ENCODE results near the gene CEP104. TPM values are rescaled to one million over a fixed set of nuclear protein-coding genes. Genes with fewer than 3 reads are reported as not detected.

The CEP104 gene
- total RNA-seq: 16.0 and 16.5 TPM in 2 replicates

GRCh38 chr1:3856923-3857790 is at the start of gene CEP104, which contains the start of gene DFFB:
CEP104 (minus strand) TSS chr1:3857211; CDS start chr1:3852407, 4,804 bp downstream.
DFFB (plus strand) TSS chr1:3857476; CDS start chr1:3857604, 128 bp downstream.

DNA sequence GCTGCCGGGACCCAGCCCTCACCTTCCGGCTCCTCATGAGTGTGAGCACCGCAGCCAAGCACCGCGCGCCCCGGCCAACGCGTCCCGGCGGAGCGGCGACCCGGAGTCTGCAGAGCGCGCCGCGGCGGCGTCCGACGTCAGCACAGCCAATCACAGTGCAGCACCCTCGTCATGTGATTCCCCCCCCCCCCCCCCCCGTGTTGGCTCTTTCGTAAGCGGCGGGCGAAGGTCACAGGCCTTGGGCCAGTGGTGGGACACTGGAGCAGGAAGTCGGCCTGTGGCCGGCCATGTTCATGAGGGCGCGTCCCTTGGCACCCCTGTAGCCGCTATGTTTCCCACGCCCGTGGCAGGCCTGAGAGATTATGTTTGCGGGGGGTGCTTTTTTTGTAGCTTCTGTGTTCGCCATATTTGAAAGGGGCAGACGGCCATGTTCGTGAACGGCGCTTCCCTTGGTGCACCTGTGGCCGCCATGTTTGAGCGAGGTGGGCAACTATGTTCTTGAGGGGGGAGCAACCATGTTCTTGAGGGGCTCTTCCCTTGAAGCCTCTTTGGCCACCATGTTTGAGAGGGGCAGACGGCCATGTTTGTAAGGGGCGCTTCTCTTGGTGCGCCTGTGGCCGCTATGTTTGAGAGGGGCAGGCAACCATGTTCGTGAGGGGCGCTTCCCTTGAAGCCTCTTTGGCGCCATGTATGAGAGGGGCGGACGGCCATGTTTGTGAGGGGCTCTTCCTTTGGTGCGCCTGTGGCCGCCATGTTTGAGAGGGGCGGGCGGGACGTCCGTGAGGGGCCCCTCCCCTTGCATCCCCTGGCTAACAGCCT is 43.3 kb upstream of the CEP104 start, which contains the start of gene C1orf174:
C1orf174 (minus strand) TSS at position 123 of the 819 bp plus-strand sequence; CDS start at position 37, 86 bp downstream.

GRCh38 chr1:3796215-3797061 is 60.6 kb downstream of the CEP104 start, which contains the start of gene LRRC47:
LRRC47 (minus strand) TSS chr1:3796498; CDS start chr1:3796476, 22 bp downstream.

GRCh38 chr1:3772715-3773571 is 84.1 kb downstream of the CEP104 start, which contains the start of gene SMIM1:
SMIM1 (plus strand) TSS chr1:3772749; CDS start chr1:3775374, 2,625 bp downstream.

Other genes with a start within 250 kb of the CEP104 start
- gene MEGF6, start 245.7 kb downstream of the CEP104 start, total RNA-seq: 1.2 and 1.3 TPM in 2 replicates
- 10.6 and 10.9 TPM in 2 replicates for gene TPRG1L, start 232.2 kb downstream of the CEP104 start, total RNA-seq
- gene WRAP73, start 207.1 kb downstream of the CEP104 start, total RNA-seq: 18.0 and 23.2 TPM in 2 replicates
- gene TP73, start 204.7 kb downstream of the CEP104 start, total RNA-seq: not detected in 2 replicates
- not detected in 2 replicates for gene CCDC27, start 104.8 kb downstream of the CEP104 start, total RNA-seq
- 5.6 and 10.9 TPM in 2 replicates for gene SMIM1, start 84.5 kb downstream of the CEP104 start, total RNA-seq
- gene LRRC47, start 60.7 kb downstream of the CEP104 start, total RNA-seq: 25.4 and 28.7 TPM in 2 replicates
- 7.7 and 9.2 TPM in 2 replicates for gene DFFB, start 265 bp upstream of the CEP104 start, total RNA-seq
- 39.8 and 40.9 TPM in 2 replicates for gene C1orf174, start 43.1 kb upstream of the CEP104 start, total RNA-seq

Data from bronchus fibroblast of lung (primary cell).